H1 (cell line): Measurements from ENCODE around the gene BRPF3. TPM values are rescaled to one million over a fixed set of nuclear protein-coding genes. Genes with fewer than 3 reads are reported as not detected.

Source experiments
- CTCF ChIA-PET: fragments of 300-600 bp; sonication (Branson Sonifier 250); formaldehyde crosslinking; loops from one replicate; lab custom pipeline; 2021; ENCODE audit not compliant: partially characterized antibody; lab: Charles Lee
- POLR2A ChIA-PET: fragments of 300-600 bp; sonication (Branson Sonifier 250); formaldehyde crosslinking; loops from one replicate; lab custom pipeline; 2021; ENCODE audit warnings: inconsistent platforms; ENCODE audit not compliant: partially characterized antibody; lab: Charles Lee
- DNase-seq, 2 experiments: peaks; one replicate each; pipeline versions ENCODE4 v3.0.0 to v3.0.0-alpha.2; 2010 to 2022; ENCODE audit warnings: low spot score in 2 of 2, low read depth in 1 of 2, mixed read lengths in 1 of 2
- FAIRE-seq: peaks from 2 replicates; lab custom pipeline; 2011; peaks lifted over from hg19 to GRCh38; lab: Jason Lieb, UNC
- H2AFZ ChIP-seq: 2 replicates; pipeline ENCODE4 v1.8.1; 2012; ENCODE audit warnings: low read length, inconsistent platforms
- H2AK5ac ChIP-seq: 2 replicates; pipeline ENCODE4 v1.6.1; 2013; ENCODE audit warnings: low read depth, low read length
- H2BK120ac ChIP-seq: replicated peaks from 2 replicates; pipeline ENCODE3; 2013; ENCODE audit warnings: low read depth, low read length, inconsistent platforms
- H2BK12ac ChIP-seq: 2 replicates; pipeline ENCODE4 v1.6.1; 2013; ENCODE audit warnings: low read depth, low read length
- H2BK15ac ChIP-seq: 2 replicates; pipeline ENCODE4 v1.6.1; 2013; ENCODE audit warnings: low read length
- H2BK20ac ChIP-seq: 2 replicates; pipeline ENCODE4 v1.6.1; 2013; ENCODE audit warnings: low read length
- H2BK5ac ChIP-seq: 2 replicates; pipeline ENCODE4 v1.6.1; 2013; ENCODE audit warnings: low read depth, low read length
- H3K14ac ChIP-seq: 2 replicates; pipeline ENCODE4 v1.6.1; 2013; ENCODE audit warnings: inconsistent platforms; ENCODE audit not compliant: insufficient read length
- H3K18ac ChIP-seq: 2 replicates; pipeline ENCODE4 v1.6.1; 2013; ENCODE audit warnings: low read length; ENCODE audit errors: extremely low read depth
- H3K23ac ChIP-seq: 2 replicates; pipeline ENCODE4 v1.6.1; 2013; ENCODE audit warnings: inconsistent platforms; ENCODE audit not compliant: insufficient read length
- H3K23me2 ChIP-seq: 2 replicates; pipeline ENCODE4 v1.6.1; 2013; ENCODE audit warnings: low read depth, low read length
- H3K27ac ChIP-seq: 2 replicates; pipeline ENCODE4 v1.6.1; 2011; ENCODE audit warnings: low read depth, low read length, inconsistent platforms
- H3K27me3 ChIP-seq, 4 experiments: replicated peaks in 1 of 4; 1 replicate in 1 of 4; 2 replicates in 3 of 4; pipeline versions ENCODE4 v1.6.1 to v1.8.1; 2011 to 2013; ENCODE audit warnings: low read length in 3 of 4, mild to moderate bottlenecking in 3 of 4, inconsistent platforms in 2 of 4, mixed read lengths in 2 of 4, moderate library complexity in 1 of 4; ENCODE audit not compliant: control insufficient read depth in 3 of 4, insufficient read depth in 3 of 4; ENCODE audit errors: extremely low read depth in 1 of 4
- H3K36me3 ChIP-seq, 4 experiments: 2 replicates each; pipeline versions ENCODE4 v1.6.1 to v1.8.1; 2011 to 2013; ENCODE audit warnings: mild to moderate bottlenecking in 4 of 4, low read length in 3 of 4, moderate library complexity in 2 of 4, control low read depth in 1 of 4, inconsistent platforms in 1 of 4; ENCODE audit not compliant: insufficient read depth in 4 of 4, control insufficient read depth in 2 of 4
- H3K4ac ChIP-seq: replicated peaks from 2 replicates; pipeline ENCODE3; 2013; ENCODE audit warnings: low read length, low read depth, mixed read lengths, inconsistent platforms; ENCODE audit not compliant: insufficient read length
- H3K4me1 ChIP-seq, 4 experiments: replicated peaks in 1 of 4; 1 replicate in 1 of 4; 2 replicates in 3 of 4; pipeline versions ENCODE4 v1.6.1 to v1.8.1; 2011 to 2013; ENCODE audit warnings: low read length in 3 of 4, inconsistent platforms in 2 of 4, mixed read lengths in 1 of 4; ENCODE audit not compliant: insufficient read depth in 4 of 4, control insufficient read depth in 3 of 4
- H3K4me2 ChIP-seq, 2 experiments: 2 replicates each; pipeline versions ENCODE4 v1.6.1 to v1.8.1; 2011 to 2013; ENCODE audit warnings: low read depth in 2 of 2, low read length in 2 of 2, control low read depth in 1 of 2, inconsistent platforms in 1 of 2, mild to moderate bottlenecking in 1 of 2; ENCODE audit not compliant: insufficient read depth in 1 of 2
- H3K4me3 ChIP-seq, 4 experiments: fragments of 200-600, 300-600 bp in 1 of 4; sonication (generic), shearing (Covaris generic), sonication (Bioruptor Twin) in 1 of 4; 2 replicates each; pipeline versions ENCODE4 v1.5.1 to v1.8.1; 2011 to 2016; ENCODE audit warnings: low read length in 4 of 4, low read depth in 3 of 4, control low read depth in 2 of 4, inconsistent platforms in 2 of 4, mild to moderate bottlenecking in 2 of 4, mixed read lengths in 1 of 4, moderate library complexity in 1 of 4; ENCODE audit not compliant: insufficient read depth in 2 of 4; ENCODE audit errors: extremely low read depth in 1 of 4
- H3K56ac ChIP-seq: replicated peaks from 2 replicates; pipeline ENCODE3; 2013; ENCODE audit warnings: low read depth, mild to moderate bottlenecking, mixed read lengths, low read length, inconsistent platforms; ENCODE audit not compliant: insufficient read length
- H3K79me1 ChIP-seq: 2 replicates; pipeline ENCODE4 v1.6.1; 2013; ENCODE audit warnings: low read depth, low read length, control low read depth
- H3K79me2 ChIP-seq, 2 experiments: 2 replicates each; pipeline versions ENCODE4 v1.6.1 to v1.8.1; 2012 to 2013; ENCODE audit warnings: low read length in 2 of 2, mild to moderate bottlenecking in 2 of 2, inconsistent platforms in 1 of 2; ENCODE audit not compliant: insufficient read depth in 2 of 2, control insufficient read depth in 1 of 2
- H3K9ac ChIP-seq, 4 experiments: replicated peaks in 1 of 4; 1 replicate in 1 of 4; 2 replicates in 3 of 4; pipeline versions ENCODE4 v1.6.1 to v1.8.1; 2011 to 2013; ENCODE audit warnings: low read depth in 3 of 4, low read length in 3 of 4, control low read depth in 2 of 4, mild to moderate bottlenecking in 2 of 4, moderate library complexity in 2 of 4, inconsistent platforms in 1 of 4; ENCODE audit errors: extremely low read depth in 1 of 4
- H3K9me3 ChIP-seq, 2 experiments: 2 replicates each; pipeline versions ENCODE4 v1.6.1 to v1.8.1; 2012 to 2013; ENCODE audit warnings: mild to moderate bottlenecking in 2 of 2, moderate library complexity in 2 of 2, control low read depth in 1 of 2, inconsistent platforms in 1 of 2, low read depth in 1 of 2, low read length in 1 of 2, mixed read lengths in 1 of 2; ENCODE audit not compliant: insufficient read depth in 2 of 2
- H4K20me1 ChIP-seq, 2 experiments: replicated peaks in 1 of 2; 2 replicates each; pipeline versions ENCODE3 to v1.8.1; 2011 to 2013; ENCODE audit warnings: inconsistent platforms in 2 of 2, low read length in 2 of 2, mild to moderate bottlenecking in 1 of 2; ENCODE audit not compliant: insufficient read depth in 2 of 2, control insufficient read depth in 1 of 2
- H4K5ac ChIP-seq: 2 replicates; pipeline ENCODE4 v1.6.1; 2013; ENCODE audit warnings: low read length, low read depth, mixed read lengths, inconsistent platforms; ENCODE audit not compliant: insufficient read length
- H4K8ac ChIP-seq: 2 replicates; pipeline ENCODE4 v1.8.0; 2013; ENCODE audit warnings: mild to moderate bottlenecking, moderate library complexity, low read length, inconsistent platforms; ENCODE audit not compliant: insufficient read depth; ENCODE audit errors: extremely low read depth
- H4K91ac ChIP-seq: replicated peaks from 2 replicates; pipeline ENCODE3; 2013; ENCODE audit warnings: low read length, mixed read lengths, inconsistent platforms; ENCODE audit not compliant: insufficient read length
- CBX8 ChIP-seq: fragments of 300-800, 300-1000 bp; sonication (generic); IDR thresholded peaks from 2 replicates; pipeline ENCODE4 v1.7.1; 2016; ENCODE audit warnings: low read depth, low read length, borderline replicate concordance
- JUN ChIP-seq: IDR thresholded peaks from 2 replicates; pipeline ENCODE4 v1.6.1; 2011; ENCODE audit warnings: low read depth, mild to moderate bottlenecking, improper control_type of control experiment, low read length
- NANOG ChIP-seq: IDR thresholded peaks from 2 replicates; pipeline ENCODE4 v1.6.1; 2011; ENCODE audit warnings: low read length, low read depth, mild to moderate bottlenecking, inconsistent platforms; ENCODE audit not compliant: insufficient read depth, poor library complexity, severe bottlenecking
- RBBP5 ChIP-seq: IDR thresholded peaks from 2 replicates; pipeline ENCODE4 v1.7.1; 2012; ENCODE audit warnings: low read depth, mild to moderate bottlenecking, inconsistent platforms, low read length, moderate library complexity, borderline replicate concordance
- RNF2 ChIP-seq: fragments of 200-900, 300-1000 bp; sonication (generic); IDR thresholded peaks from 2 replicates; pipeline ENCODE4 v1.7.1; 2016; ENCODE audit warnings: borderline replicate concordance, low read depth, mild to moderate bottlenecking, antibody characterized with exemption, low read length; ENCODE audit not compliant: poor library complexity, severe bottlenecking; ENCODE audit errors: missing control alignments
- TBP ChIP-seq: IDR thresholded peaks from 2 replicates; pipeline ENCODE4 v1.6.1; 2011; ENCODE audit warnings: low read depth, low read length, improper control_type of control experiment
- TEAD4 ChIP-seq: IDR thresholded peaks from 2 replicates; pipeline ENCODE4 v1.6.1; 2012; ENCODE audit warnings: low read depth, low read length, inconsistent platforms, mixed read lengths
- WGBS, 2 experiments: shearing (Covaris generic) in 1 of 2; methylation state at CpG; one replicate each; pipeline versions ENCODE4 v1.1.6 to v1.1.7; 2013 to 2015; ENCODE audit warnings: low lambda C conversion rate in 2 of 2, mixed read lengths in 2 of 2, inconsistent platforms in 1 of 2, low coverage in 1 of 2, missing lambda C conversion rate in 1 of 2; ENCODE audit not compliant: insufficient replicate concordance in 2 of 2, insufficient coverage in 1 of 2, insufficient read length in 1 of 2; ENCODE audit errors: extremely low coverage in 1 of 2, missing lambda C conversion rate in 1 of 2; 5-methylcytosine and 5-hydroxymethylcytosine counted together
- polyA plus RNA-seq, 7 experiments: library from polyadenylated mRNA; depleted of rRNA in 3 of 7; stranded (reverse) in 5 of 7; unstranded in 2 of 7; fragments of >200 nt in 5 of 7; fragments of 200-250 nt in 2 of 7; gene quantifications; 1 replicate in 5 of 7; 2 replicates in 1 of 7; 4 replicates in 1 of 7; pipeline versions ENCODE4 v1.2.1 to v1.2.3, GENCODE V29; 2011 to 2013; ENCODE audit warnings: missing spikeins in 2 of 7, mixed read lengths in 2 of 7
- total RNA-seq: library from RNA; stranded (reverse); fragmentation: NEBNext Ultra II Directional; extraction: Animal tissue kit (Norgen Biotek cat#: 25700); gene quantifications from 2 replicates; pipeline ENCODE4 v1.2.1, GENCODE V29; 2021

BRPF3 gene
- total and polyA plus RNA-seq, 2 of the 8 experiments (the other 6 are each of a cell fraction or from before 2014, with no cell fraction given) = 26.0 to 37.5 TPM

DNA sequence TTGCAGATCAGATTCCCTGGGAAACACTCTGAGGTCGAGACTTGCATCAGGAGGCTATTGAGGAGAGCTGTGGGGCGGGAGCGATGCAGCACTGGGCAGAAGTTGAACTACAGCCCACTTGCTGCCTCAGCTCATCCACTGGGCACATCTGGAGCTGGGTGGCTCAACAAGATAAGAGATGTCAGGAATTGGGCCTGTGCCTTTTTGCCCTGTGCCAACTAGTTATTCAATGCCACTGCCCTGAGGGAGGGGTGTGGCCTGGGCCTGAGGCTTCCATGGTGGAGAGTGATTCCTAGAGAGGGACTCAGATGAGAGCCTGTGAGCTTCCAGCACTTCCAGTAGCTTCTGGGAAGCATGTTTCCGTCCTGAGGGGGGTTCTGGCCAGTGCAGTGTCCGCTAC lies 32.7 kb downstream of the BRPF3 start:
- Histone ChIP-seq H2AFZ (no peak overlapping the region), H2BK15ac (no peak overlapping the region), H3K56ac (no peak overlapping the region), H3K18ac (no peak overlapping the region), H4K5ac (no peak overlapping the region), H3K14ac (no peak overlapping the region), H2BK5ac (no peak overlapping the region), H4K20me1 (peaks cover 0 to 2% of the 10 kb centered on the region in 2 experiments), H3K4ac (no peak overlapping the region), H3K23ac (no peak overlapping the region), H4K8ac (peak overlapping the region; percentile 36; the same call in 1 of the 2 replicates), H3K79me1 (peaks cover 2% of the 10 kb centered on the region; the same call in 1 of the 2 replicates), H3K36me3 (peaks cover 7 to 36% (median 30%) of the 10 kb centered on the region in 4 experiments; a peak in 6 of 8 replicates), H2AK5ac (no peak overlapping the region), H3K9ac (no peak overlapping the region), H2BK12ac (no peak overlapping the region), H3K23me2 (no peaks in the 10 kb centered on the region), H3K79me2 (no peaks in the 10 kb centered on the region), H2BK20ac (no peak overlapping the region), H3K27me3 (no peaks in the 10 kb centered on the region), H3K4me3 (no peak overlapping the region), H3K4me2 (no peak overlapping the region), H3K4me1 (no peaks in the 10 kb centered on the region), H2BK120ac (no peak overlapping the region), H3K27ac (no peak overlapping the region), H4K91ac (no peak overlapping the region), H3K9me3 (no peaks in the 10 kb centered on the region)
- no peak for DNase-seq
- no peak for FAIRE-seq
- WGBS, 2 experiments = 89% methylated on average over 5 of the region's 5 CpGs; no CpG with 5 or more reads in 1 of the 2 experiments
- TF ChIP-seq TBP (no peak), NANOG (no peak), RNF2 (no peak), JUN (no peak), TEAD4 (no peak), RBBP5 (no peak), CBX8 (no peak)
- CTCF ChIA-PET = interaction anchor here (0.6 to 1.3 kb wide), 4 partner anchors 9 to 224 kb away, joined by 3 to 4 read pairs (median 3); no protein-coding TSS in a partner anchor
- POLR2A ChIA-PET = interaction anchor here (1.2 kb wide), 1 partner anchor 23 kb away, joined by 4 read pairs; no protein-coding TSS in a partner anchor
